ENCODE results near the gene KIAA1217. TPM values are rescaled to one million over a fixed set of nuclear protein-coding genes. Genes with fewer than 3 reads are reported as not detected.

Gene KIAA1217
- total and polyA plus RNA-seq, 9 of the 15 experiments (the other 6 are each of a cell fraction or from before 2014, with no cell fraction given) = 0.04 TPM; not detected in 8

DNA sequence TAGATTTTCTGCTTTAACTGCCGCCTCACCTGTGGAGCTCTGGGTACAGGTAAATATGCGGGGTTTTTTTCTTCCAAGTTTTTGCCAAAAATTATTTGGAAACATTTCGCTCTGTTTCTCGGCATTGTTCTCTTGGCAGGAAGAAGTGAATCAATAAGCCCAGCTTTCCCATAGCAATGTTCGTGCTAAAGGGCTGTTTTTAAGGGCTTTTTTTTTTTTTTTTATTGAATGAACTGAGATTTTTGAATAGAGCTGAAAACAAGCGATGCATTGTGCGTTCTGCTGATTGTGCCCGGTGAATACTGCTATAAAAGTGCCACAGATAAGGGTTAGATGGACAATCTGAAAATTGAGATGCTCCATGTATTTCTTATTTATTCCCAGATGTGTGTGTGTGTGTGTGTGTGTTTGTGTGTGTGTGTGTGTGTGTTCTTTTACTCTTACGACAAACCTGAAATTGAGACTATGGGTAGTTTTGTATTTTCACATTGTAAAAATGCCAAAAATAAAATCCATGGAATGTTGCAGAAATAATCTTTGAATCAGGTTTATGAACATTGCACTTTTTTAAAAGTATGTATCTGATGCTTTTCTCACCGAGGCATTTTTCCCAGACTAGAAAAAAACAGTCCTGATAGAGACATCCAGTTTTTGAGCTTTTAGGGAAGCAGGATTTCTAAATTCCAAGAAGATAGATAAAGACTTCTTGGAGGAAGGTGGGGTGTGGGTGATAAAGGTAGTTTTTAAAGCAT lies 30.5 kb downstream of the KIAA1217 start:
- intact Hi-C loops (cut with micrococcal nuclease) (no loop called here), in situ Hi-C loops (cut with MboI) (no loop called here)
- CTCF ChIA-PET (ENCODE audit: low intra/inter-chr PET ratio) = no interaction called here
- Histone ChIP-seq H3K9ac (ENCODE audit: insufficient read depth in 1 of 2, low read depth in 2 of 2, low read length in 2 of 2) (no peak overlapping the region), H3K4me3 (no peak overlapping the region), H4K20me1 (replicated peaks; ENCODE audit: control insufficient read depth, insufficient read depth, low read length) (no peaks in the 10 kb centered on the region), H3K9me3 (replicated peaks; ENCODE audit: control insufficient read depth, insufficient read depth, low read depth, low read length) (no peaks in the 10 kb centered on the region), H3K27me3 (ENCODE audit: control insufficient read depth in 2 of 2, insufficient read depth in 2 of 2, low read length in 2 of 2) (no peaks in the 10 kb centered on the region; a peak in 1 of 5 replicates), H3K36me3 (ENCODE audit: control insufficient read depth, insufficient read depth, low read length) (no peaks in the 10 kb centered on the region), H3K27ac (ENCODE audit: extremely low read depth, low read depth, low read length) (no peak overlapping the region), H3K4me2 (ENCODE audit: insufficient read depth, low read length) (no peak overlapping the region), H3K79me2 (ENCODE audit: control insufficient read depth, insufficient read depth, low read length) (no peaks in the 10 kb centered on the region), H3K4me1 (replicated peaks in 1 of 2; ENCODE audit: control insufficient read depth in 2 of 2, insufficient read depth in 2 of 2, low read length in 2 of 2) (no peaks in the 10 kb centered on the region), H2AFZ (ENCODE audit: low read depth, low read length) (no peak overlapping the region), H3K9me1 (ENCODE audit: control insufficient read depth, insufficient read depth, low read length) (no peaks in the 10 kb centered on the region)
- WGBS (ENCODE audit: insufficient coverage, low coverage, missing lambda C conversion rate) = 1% methylated on average over 10 of the region's 10 CpGs
- no TSS peak for BruUV-seq (replicated peaks)
- FAIRE-seq (no peak), ATAC-seq (no peak), DNase-seq (ENCODE audit: extremely low read depth in 1 of 4, low spot score in 3 of 4) (no peak)
- POLR2A ChIA-PET = no interaction called here
- TF ChIP-seq SIX5 (IDR thresholded peaks at IDR 0.05; ENCODE audit: borderline replicate concordance in 1 of 2, insufficient read depth in 1 of 2, low read depth in 1 of 2, low read length in 2 of 2) (no peak), CBX3 (IDR thresholded peaks at IDR 0.05; ENCODE audit: borderline replicate concordance in 1 of 2, low read length in 2 of 2) (no peak), ZNF444 (CRISPR knock-in tag; IDR thresholded peaks at IDR 0.05) (no peak), NELFE (IDR thresholded peaks at IDR 0.05; ENCODE audit: insufficient read depth, insufficient read length) (no peak), PHF8 (IDR thresholded peaks at IDR 0.05; ENCODE audit: borderline replicate concordance, low read length) (no peak), RBM22 (IDR thresholded peaks at IDR 0.05; ENCODE audit: low read depth, low read length, poor library complexity, severe bottlenecking) (no peak), ZBTB40 (IDR thresholded peaks at IDR 0.05) (no peak), ZBTB40 (CRISPR knock-in tag; IDR thresholded peaks at IDR 0.05) (no peak), USF1 (CRISPR knock-in tag; IDR thresholded peaks at IDR 0.05) (no peak), ZNF655 (CRISPR knock-in tag; IDR thresholded peaks at IDR 0.05) (no peak), ZNF785 (CRISPR knock-in tag; IDR thresholded peaks at IDR 0.05) (no peak)
